MM.1S (cell line): ENCODE measurements around the gene TTC38.

ENCODE experiments used
- CTCF ChIP-seq: fragments of 300-600 bp; sonication (generic); IDR thresholded peaks from 2 replicates; pipeline ENCODE4 v1.5.1; 2016; ENCODE audit warnings: antibody characterized with exemption, low read length, mixed read lengths
- EZH2phosphoT487 ChIP-seq: fragments of 300-600 bp; sonication (generic); IDR thresholded peaks from 2 replicates; pipeline ENCODE4 v1.6.1; 2018; ENCODE audit warnings: antibody characterized with exemption, low read length

- no peak for TF ChIP-seq CTCF
- TF ChIP-seq EZH2phosphoT487, result no peak
Observed at GRCh38 chr22:46225631-46226030, 42.2 kb upstream of the TTC38 start.
